CD4-positive, alpha-beta T cell treated with Interferon gamma for 1 hour (primary cell): ENCODE data around the gene VPS13D.

Source experiments
- DNase-seq: peaks from one replicate; pipeline ENCODE4 v3.0.0-alpha.2; 2020

VPS13D gene

GRCh38 chr1:12407962-12408454, 178.2 kb downstream of the VPS13D start:
- no peak for DNase-seq

GRCh38 chr1:12408662-12409061, 178.8 kb downstream of the VPS13D start:
- no peak for DNase-seq

DNA sequence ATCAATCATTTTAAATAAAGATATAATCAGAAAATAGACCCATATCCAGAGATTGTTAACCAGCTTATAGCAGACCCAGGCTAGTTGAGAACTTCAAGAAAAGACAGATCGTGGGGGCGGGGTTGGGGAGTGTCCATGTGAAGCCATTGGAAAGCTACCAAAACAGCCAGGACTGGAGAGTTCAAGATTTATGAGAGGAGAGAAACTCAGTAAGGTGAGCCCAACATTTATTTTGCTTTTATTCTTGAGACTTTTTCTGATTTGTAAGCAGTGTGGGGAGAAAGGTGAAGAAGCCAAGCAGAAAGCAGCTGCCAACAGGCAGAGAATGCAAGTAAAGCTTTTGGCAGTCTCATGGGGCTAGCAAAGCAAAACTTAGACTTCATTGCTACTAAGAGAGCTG, 179.9 kb downstream of the VPS13D start:
- DNase-seq: no peak

- no peak for DNase-seq
Measured at GRCh38 chr1:12410351-12410750, 180.5 kb downstream of the VPS13D start.

- DNase-seq: no peak
Measured at GRCh38 chr1:12411098-12411497, 181.3 kb downstream of the VPS13D start.

- no peak for DNase-seq
Measured at GRCh38 chr1:12411747-12412146, 181.9 kb downstream of the VPS13D start.

DNA sequence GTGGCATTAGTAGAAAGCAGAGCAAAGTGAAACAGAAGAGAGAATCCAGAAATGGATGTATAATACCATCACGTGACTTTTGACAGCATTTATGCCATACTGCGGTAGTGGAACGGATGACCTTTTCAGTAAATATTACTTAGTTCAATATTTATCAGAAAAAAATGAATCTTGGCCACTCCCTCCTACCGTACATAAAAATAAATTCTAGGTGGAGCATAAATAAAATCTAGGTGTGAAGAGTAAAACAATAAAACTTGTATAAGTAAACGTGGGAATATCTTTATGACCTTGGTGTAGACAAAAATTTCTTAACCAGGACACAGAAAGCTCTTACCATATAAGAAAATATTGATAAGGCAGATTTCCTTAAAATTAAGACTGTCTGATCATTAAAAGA, 182.6 kb downstream of the VPS13D start:
- DNase-seq: no peak

DNA sequence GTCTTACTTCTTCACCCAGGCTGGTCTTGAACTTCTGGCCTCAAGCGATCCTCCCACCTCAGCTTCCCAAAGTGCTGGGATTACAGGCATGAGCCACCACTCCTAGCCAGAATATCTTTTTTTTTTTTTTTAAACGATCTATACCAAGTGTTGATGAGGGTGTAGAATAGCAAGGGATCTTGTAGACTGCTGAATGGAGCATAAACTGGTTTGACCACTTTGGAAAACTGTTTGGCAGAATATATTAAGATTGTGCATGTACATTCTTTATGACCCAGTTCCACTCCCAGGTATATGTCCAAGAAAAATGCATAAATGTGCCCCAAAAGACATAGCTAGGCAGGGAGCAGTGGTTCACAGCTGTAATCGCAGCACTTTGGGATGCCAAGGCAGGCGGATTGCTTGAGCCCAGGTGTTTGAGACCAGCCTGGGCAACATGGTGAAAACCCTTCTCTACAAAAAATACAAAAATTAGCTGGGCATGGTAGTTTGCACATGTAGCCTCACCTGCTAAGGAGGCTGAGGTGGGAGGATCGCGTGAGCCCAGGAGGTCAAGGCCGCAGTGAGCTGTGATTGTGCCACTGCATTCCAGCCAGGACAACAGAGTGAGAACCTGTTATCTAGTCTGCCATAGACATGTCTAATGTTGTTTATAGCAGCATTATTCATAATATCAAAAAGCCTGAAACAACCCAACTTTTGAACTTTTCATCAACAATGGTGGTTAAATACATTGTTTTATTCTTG, 184.0 kb downstream of the VPS13D start:
- DNase-seq: no peak

DNA sequence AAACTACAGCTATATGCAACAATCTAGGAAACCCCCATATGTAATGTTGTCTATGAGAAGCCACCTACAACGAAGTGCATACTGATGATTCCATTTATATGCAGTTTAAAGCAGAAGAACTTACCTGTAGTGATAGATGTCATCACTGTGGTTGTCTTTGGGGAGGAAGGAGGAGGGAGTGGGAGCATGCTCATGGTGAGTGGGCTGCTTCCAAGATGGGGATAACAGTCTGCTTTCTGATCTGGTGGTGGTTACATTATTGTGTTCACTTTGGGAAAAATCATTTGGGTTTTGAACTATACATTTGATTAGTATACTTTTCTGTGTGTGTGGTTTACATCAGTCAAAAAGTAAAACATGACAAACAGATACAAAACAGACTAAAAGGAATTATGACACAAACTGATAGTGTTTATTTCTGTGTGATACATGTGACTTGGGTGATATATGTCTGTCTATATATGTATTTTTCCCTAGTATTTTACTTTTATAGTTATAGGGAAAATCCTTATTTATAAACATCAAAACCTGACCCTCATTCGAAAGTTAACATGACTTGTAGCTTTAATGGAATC, 184.7 kb downstream of the VPS13D start:
- no peak for DNase-seq

DNA sequence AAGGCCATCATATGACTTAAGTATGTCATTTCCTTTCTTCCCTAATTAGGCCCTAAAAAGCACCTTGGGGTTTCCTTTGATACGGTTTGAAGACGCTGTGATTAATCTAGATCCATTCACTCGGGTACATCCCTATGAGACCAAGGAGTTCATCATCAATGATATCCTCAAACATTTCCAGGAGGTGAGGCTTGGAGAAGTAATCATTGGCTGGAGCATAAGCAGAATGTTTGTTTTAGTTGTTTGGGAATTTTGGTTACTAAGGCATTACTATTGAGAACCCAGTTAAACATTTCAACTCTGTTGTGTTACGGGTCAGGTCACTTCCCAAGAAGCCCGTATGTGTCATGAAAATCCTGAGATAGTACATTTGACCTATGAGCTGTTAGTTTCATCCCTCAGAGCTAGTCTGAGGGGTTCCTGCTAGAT, 185.2 kb downstream of the VPS13D start:
- no peak for DNase-seq

GRCh38 chr1:12416101-12416500, 186.3 kb downstream of the VPS13D start:
- no peak for DNase-seq

DNA sequence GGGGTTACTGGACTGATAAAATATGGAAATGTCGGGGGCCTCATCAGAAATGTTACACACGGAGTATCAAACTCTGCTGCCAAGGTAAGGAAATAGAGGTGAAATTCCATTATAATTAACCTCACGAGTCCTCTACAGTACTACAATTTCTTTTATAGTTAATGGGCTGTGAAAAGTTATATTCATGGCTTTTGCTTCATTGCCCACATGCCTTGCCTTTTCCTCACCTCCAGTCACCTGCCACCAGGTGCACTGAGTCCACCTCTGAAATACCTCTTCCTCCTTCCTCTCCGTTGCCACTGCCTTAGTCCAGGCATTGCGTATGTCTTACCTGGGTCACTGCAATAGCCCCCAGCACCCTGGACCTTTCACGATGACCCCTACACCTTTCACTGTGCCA, 186.9 kb downstream of the VPS13D start:
- no peak for DNase-seq

GRCh38 chr1:12417389-12417788, 187.6 kb downstream of the VPS13D start:
- no peak for DNase-seq

- no peak for DNase-seq
Measured at GRCh38 chr1:12420171-12420570, 190.3 kb downstream of the VPS13D start.

DNA sequence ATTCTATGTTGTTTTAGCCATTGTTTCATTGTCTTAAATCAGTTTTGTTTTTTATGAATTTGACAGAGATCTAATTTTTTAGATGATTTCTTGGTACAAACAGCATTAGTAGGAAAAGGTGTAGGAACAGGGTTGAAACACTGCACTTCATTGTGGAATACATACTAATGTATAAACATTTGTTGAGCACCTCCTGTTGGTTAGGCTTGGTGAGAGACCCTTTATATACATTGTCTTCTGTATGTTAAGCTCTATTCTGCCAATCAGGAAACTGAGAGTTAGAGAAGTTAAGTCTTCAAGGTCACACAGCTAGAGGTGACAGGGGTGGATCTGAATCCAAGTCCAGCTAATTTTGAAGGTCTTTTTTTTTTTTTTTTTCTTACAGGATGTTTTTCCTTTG, 192.7 kb downstream of the VPS13D start:
- no peak for DNase-seq

GRCh38 chr1:12424087-12424529, 194.3 kb downstream of the VPS13D start:
- DNase-seq: no peak

GRCh38 chr1:12424793-12425192, 195.0 kb downstream of the VPS13D start:
- no peak for DNase-seq

DNA sequence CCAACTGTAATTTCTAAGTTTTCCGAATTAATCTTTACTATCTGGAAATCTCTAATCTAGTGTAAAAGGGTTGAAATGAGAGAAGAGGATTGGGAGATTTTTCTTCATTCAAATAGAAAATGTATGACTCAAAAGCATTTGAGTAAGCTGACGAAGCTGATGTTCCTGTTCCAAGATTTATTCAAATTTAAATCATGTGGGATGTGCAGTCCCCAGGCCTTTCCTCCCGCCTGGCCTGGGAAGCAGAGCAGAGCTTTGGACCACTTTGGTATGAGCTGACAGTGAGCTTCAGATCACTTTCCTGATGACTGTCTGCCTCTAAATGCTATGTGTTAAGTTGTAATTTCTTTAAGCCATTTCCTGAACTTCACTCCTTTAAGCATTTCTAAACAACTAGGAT, 196.2 kb downstream of the VPS13D start:
- DNase-seq: no peak

DNA sequence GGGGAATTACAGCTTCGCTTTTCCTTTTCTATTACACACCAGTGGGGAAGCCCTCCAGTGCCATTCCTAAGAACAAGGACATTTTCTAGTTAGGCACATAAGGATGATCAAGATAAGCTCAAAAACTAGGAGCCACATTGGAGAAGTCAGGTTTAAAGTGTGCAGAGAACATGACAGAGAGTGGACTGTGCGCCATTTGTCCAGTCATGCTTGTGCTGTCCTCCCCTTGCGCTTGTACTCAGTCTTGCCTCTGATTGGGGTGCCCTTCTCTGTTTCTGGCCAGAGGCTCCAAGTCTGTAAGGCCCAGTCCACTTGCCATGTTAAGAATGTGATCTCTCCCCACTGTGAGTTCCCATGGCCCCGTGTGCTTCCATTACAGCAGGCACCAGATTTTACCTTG, 198.5 kb downstream of the VPS13D start:
- no peak for DNase-seq

DNA sequence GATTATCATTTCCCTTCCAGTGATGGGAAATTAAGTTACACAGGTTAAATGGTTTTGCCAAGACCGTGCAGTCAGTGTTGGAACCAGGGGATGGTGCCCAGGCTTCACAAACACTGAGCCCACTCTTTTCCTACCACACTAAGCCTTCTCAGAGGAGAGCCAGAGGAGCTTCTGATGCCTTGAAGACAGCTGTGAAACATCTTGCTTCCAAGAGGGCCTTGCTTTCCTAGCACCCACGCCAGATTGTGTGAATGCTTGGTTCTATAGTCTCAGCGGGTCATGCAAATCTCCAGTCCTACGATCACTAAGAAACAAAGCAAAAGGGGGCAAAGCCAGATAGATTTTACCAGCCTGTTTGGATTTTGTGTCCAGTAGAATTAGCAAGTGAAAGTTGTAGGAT, 200.7 kb downstream of the VPS13D start:
- no peak for DNase-seq

- DNase-seq: no peak
Measured at GRCh38 chr1:12432897-12433296, 203.1 kb downstream of the VPS13D start.

GRCh38 chr1:12433323-12434053, 203.7 kb downstream of the VPS13D start:
- no peak for DNase-seq

GRCh38 chr1:12434174-12434573, 204.3 kb downstream of the VPS13D start:
- peak; percentile 37 for DNase-seq

DNA sequence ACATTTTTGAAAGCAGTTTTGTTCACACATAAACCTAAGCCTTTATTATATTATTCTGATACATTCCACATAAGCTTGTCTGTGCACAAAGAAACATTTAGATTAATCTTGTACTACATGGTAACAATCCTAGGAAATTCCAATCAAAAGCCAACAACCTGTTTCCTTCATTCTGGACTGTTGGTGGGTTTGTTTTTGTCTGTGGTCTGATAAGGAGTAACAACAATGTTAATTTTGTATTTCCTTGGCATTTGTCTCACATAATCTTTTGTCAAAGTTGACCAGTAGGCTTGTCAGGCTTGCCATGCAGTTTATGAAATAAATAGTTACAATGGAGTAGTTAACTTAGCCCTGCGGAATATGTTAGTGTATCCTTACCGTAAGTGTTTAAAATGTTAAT, 204.9 kb downstream of the VPS13D start:
- DNase-seq: no peak
